ENCODE data around the gene APOL5.
"Not testable (repeated sequence)": the region's sequence is repeated elsewhere in the genome, so short reads cannot be mapped to it uniquely, and the experiment has no call there.

APOL5 gene

GRCh38 chr22:35717572-35717971, at the start of gene APOL5:
Gene APOL5, plus strand, starts transcription at chr22:35717872. Its CDS starts 0 bp downstream, at chr22:35717872.
- DNase-seq = no peak
- Mint-ChIP-seq H3K27ac (no peak within 1 kb of the TSS), H3K4me1 (no peaks in the 10 kb centered on the region), H3K4me3 (no peak within 1 kb of the TSS), H3K27me3 (no peaks in the 10 kb centered on the region), H3K9me3 (peaks cover 10 to 13% of the 10 kb centered on the region in 2 donors)
- ATAC-seq = no peak

GRCh38 chr22:35674335-35674734, 43.3 kb upstream of the APOL5 start:
- no peak overlapping the region for H3K4me3 Mint-ChIP-seq
- H3K9me3 Mint-ChIP-seq = peaks cover 24 to 29% of the 10 kb centered on the region in 2 donors
- H3K27ac Mint-ChIP-seq = no peak overlapping the region
- ATAC-seq (no peak), DNase-seq (no peak)
- no peaks in the 10 kb centered on the region for H3K27me3 Mint-ChIP-seq
- peaks cover 7% of the 10 kb centered on the region for H3K4me1 Mint-ChIP-seq

- not testable (repeated sequence) for ATAC-seq, H3K4me3 Mint-ChIP-seq, H3K27me3 Mint-ChIP-seq, DNase-seq, H3K27ac Mint-ChIP-seq
- H3K4me1 Mint-ChIP-seq = peaks cover 21% of the 10 kb centered on the region
- H3K9me3 Mint-ChIP-seq = peaks cover 28 to 35% of the 10 kb centered on the region in 2 donors
These were observed 41.6 kb upstream of the APOL5 start for GRCh38 chr22:35676065-35676464.

GRCh38 chr22:35677460-35678187, 40.0 kb upstream of the APOL5 start:
- ATAC-seq (no peak), DNase-seq (no peak)
- H3K4me1 Mint-ChIP-seq = peaks cover 21% of the 10 kb centered on the region
- no peaks in the 10 kb centered on the region for H3K27me3 Mint-ChIP-seq
- no peak overlapping the region for H3K27ac Mint-ChIP-seq
- H3K9me3 Mint-ChIP-seq = peaks cover 32 to 36% of the 10 kb centered on the region in 2 donors
- H3K4me3 Mint-ChIP-seq = no peak overlapping the region

GRCh38 chr22:35678836-35679235, 38.8 kb upstream of the APOL5 start:
- no peak overlapping the region for H3K4me3 Mint-ChIP-seq
- H3K27ac Mint-ChIP-seq = no peak overlapping the region
- DNase-seq (no peak), ATAC-seq (no peak)
- peaks cover 8% of the 10 kb centered on the region for H3K27me3 Mint-ChIP-seq
- peaks cover 21% of the 10 kb centered on the region for H3K4me1 Mint-ChIP-seq
- H3K9me3 Mint-ChIP-seq = peaks cover 28 to 29% of the 10 kb centered on the region in 2 donors

- ATAC-seq (peak; percentile 92), DNase-seq (peak; percentile 45 to 68)
- Mint-ChIP-seq H3K9me3 (peaks cover 28 to 29% of the 10 kb centered on the region in 2 donors), H3K4me1 (peaks cover 21% of the 10 kb centered on the region), H3K27ac (peak overlapping the region in 1 of 2 donors; percentile 34)
- not testable (repeated sequence) for H3K4me3 Mint-ChIP-seq, H3K27me3 Mint-ChIP-seq
These were observed 38.2 kb upstream of the APOL5 start for GRCh38 chr22:35679492-35679891.

GRCh38 chr22:35681454-35682052, 36.1 kb upstream of the APOL5 start:
- DNase-seq (no peak), ATAC-seq (no peak)
- Mint-ChIP-seq H3K4me3 (no peak overlapping the region), H3K27ac (no peak overlapping the region), H3K27me3 (peaks cover 9% of the 10 kb centered on the region), H3K9me3 (peaks cover 20 to 21% of the 10 kb centered on the region in 2 donors), H3K4me1 (peaks cover 21% of the 10 kb centered on the region)

GRCh38 chr22:35683560-35683959, 34.1 kb upstream of the APOL5 start:
- H3K27ac Mint-ChIP-seq = peak overlapping the region in 1 of 2 donors; percentile 90

GRCh38 chr22:35684270-35684700, 33.4 kb upstream of the APOL5 start:
- DNase-seq (no peak), ATAC-seq (no peak)
- H3K27me3 Mint-ChIP-seq = peaks cover 9% of the 10 kb centered on the region
- H3K4me3 Mint-ChIP-seq = no peak overlapping the region
- H3K27ac Mint-ChIP-seq = no peak overlapping the region
- peaks cover 12 to 14% of the 10 kb centered on the region in 2 donors for H3K9me3 Mint-ChIP-seq
- H3K4me1 Mint-ChIP-seq = peaks cover 15% of the 10 kb centered on the region

More at GRCh38 chr22:35683560-35683959, 34.1 kb upstream of the APOL5 start:
- ATAC-seq = no peak
- H3K4me3 Mint-ChIP-seq = no peak overlapping the region
- H3K9me3 Mint-ChIP-seq = peaks cover 19 to 21% of the 10 kb centered on the region in 2 donors
- H3K4me1 Mint-ChIP-seq = peaks cover 21% of the 10 kb centered on the region
- DNase-seq = no peak
- H3K27me3 Mint-ChIP-seq = peaks cover 9% of the 10 kb centered on the region

GRCh38 chr22:35684732-35685131, 32.9 kb upstream of the APOL5 start:
- H3K27me3 Mint-ChIP-seq = peaks cover 9% of the 10 kb centered on the region
- no peak for DNase-seq
- H3K4me3 Mint-ChIP-seq = no peak overlapping the region
- peaks cover 10% of the 10 kb centered on the region for H3K4me1 Mint-ChIP-seq
- peaks cover 8 to 10% of the 10 kb centered on the region in 2 donors for H3K9me3 Mint-ChIP-seq
- H3K27ac Mint-ChIP-seq = no peak overlapping the region
- no peak for ATAC-seq

GRCh38 chr22:35685731-35686130, 31.9 kb upstream of the APOL5 start:
- no peak overlapping the region for H3K27ac Mint-ChIP-seq

GRCh38 chr22:35686298-35686697, 31.4 kb upstream of the APOL5 start:
- peaks cover 0 to 4% of the 10 kb centered on the region in 2 donors for H3K9me3 Mint-ChIP-seq
- H3K4me1 Mint-ChIP-seq = no peaks in the 10 kb centered on the region
- DNase-seq (no peak), ATAC-seq (no peak)
- peaks cover 9% of the 10 kb centered on the region for H3K27me3 Mint-ChIP-seq
- no peak overlapping the region for H3K27ac Mint-ChIP-seq
- no peak overlapping the region for H3K4me3 Mint-ChIP-seq

More at GRCh38 chr22:35685731-35686130, 31.9 kb upstream of the APOL5 start:
- Mint-ChIP-seq H3K27me3 (peaks cover 9% of the 10 kb centered on the region), H3K4me3 (no peak overlapping the region), H3K4me1 (peaks cover 4% of the 10 kb centered on the region), H3K9me3 (peaks cover 4 to 7% of the 10 kb centered on the region in 2 donors)
- DNase-seq = no peak
- ATAC-seq = no peak

GRCh38 chr22:35687461-35687860, 30.2 kb upstream of the APOL5 start:
- DNase-seq (no peak), ATAC-seq (no peak)
- H3K27me3 Mint-ChIP-seq = peaks cover 9% of the 10 kb centered on the region
- no peaks in the 10 kb centered on the region for H3K4me1 Mint-ChIP-seq
- H3K9me3 Mint-ChIP-seq = no peaks in the 10 kb centered on the region
- H3K4me3 Mint-ChIP-seq = no peak overlapping the region
- H3K27ac Mint-ChIP-seq = no peak overlapping the region

GRCh38 chr22:35688913-35689675, 28.6 kb upstream of the APOL5 start:
- no peaks in the 10 kb centered on the region for H3K27me3 Mint-ChIP-seq
- H3K4me3 Mint-ChIP-seq = no peak overlapping the region
- H3K27ac Mint-ChIP-seq = no peak overlapping the region
- no peaks in the 10 kb centered on the region for H3K9me3 Mint-ChIP-seq
- DNase-seq = no peak
- H3K4me1 Mint-ChIP-seq = no peaks in the 10 kb centered on the region
- ATAC-seq = no peak

GRCh38 chr22:35690001-35690400, 27.7 kb upstream of the APOL5 start:
- Mint-ChIP-seq H3K27me3 (no peaks in the 10 kb centered on the region), H3K4me3 (no peak overlapping the region), H3K4me1 (no peaks in the 10 kb centered on the region), H3K27ac (peak overlapping the region in 1 of 2 donors; percentile 17), H3K9me3 (no peaks in the 10 kb centered on the region)
- no peak for DNase-seq
- ATAC-seq = no peak

GRCh38 chr22:35695202-35695601, 22.5 kb upstream of the APOL5 start:
- no peaks in the 10 kb centered on the region for H3K4me1 Mint-ChIP-seq
- H3K27ac Mint-ChIP-seq = no peak overlapping the region
- DNase-seq = no peak
- H3K27me3 Mint-ChIP-seq = no peaks in the 10 kb centered on the region
- no peak overlapping the region for H3K4me3 Mint-ChIP-seq
- ATAC-seq = no peak
- no peaks in the 10 kb centered on the region for H3K9me3 Mint-ChIP-seq

All from stimulated activated naive CD8-positive, alpha-beta T cell treated with anti-CD3 and anti-CD28 coated beads, Interleukin-15, amount 100 ng/mL, for 72 hours (primary cell).